ENCODE results near the gene DONSON.

The DONSON gene

GRCh38 chr21:33542640-33543504 is 45.6 kb downstream of the DONSON start, which contains the start of gene SON:
TSS of gene SON (plus strand) at chr21:33543038. CDS start at chr21:33543093, 55 bp downstream.
- Histone ChIP-seq H3K9me3 (ENCODE audit: control insufficient read depth in 2 of 2, low read length in 2 of 2) (no peaks in the 10 kb centered on the region), H3K27me3 (ENCODE audit: control insufficient read depth in 2 of 2, insufficient read depth in 2 of 2, low read length in 2 of 2) (no peaks in the 10 kb centered on the region), H3K9ac (ENCODE audit: low read depth in 1 of 2, low read length in 2 of 2) (peak within 1 kb of the TSS; percentile 99 to 100), H3K4me1 (ENCODE audit: control insufficient read depth in 2 of 2, insufficient read depth in 2 of 2, low read length in 2 of 2) (peaks cover 11 to 14% of the 10 kb centered on the region in 2 donors), H3K27ac (ENCODE audit: low read depth in 2 of 2, low read length in 2 of 2) (peak within 1 kb of the TSS; percentile 100), H3K36me3 (ENCODE audit: control insufficient read depth in 2 of 2, insufficient read depth in 2 of 2, low read length in 2 of 2) (peaks cover 12% of the 10 kb centered on the region in 2 donors), H3K4me3 (ENCODE audit: low read length in 2 of 2) (peak within 1 kb of the TSS; percentile 93 to 99)

- no peaks in the 10 kb centered on the region for H3K9me3 ChIP-seq (ENCODE audit: control insufficient read depth in 2 of 2, low read length in 2 of 2)
- peak within 1 kb of the TSS; percentile 93 to 99 for H3K4me3 ChIP-seq (ENCODE audit: low read length in 2 of 2)
- no peaks in the 10 kb centered on the region for H3K27me3 ChIP-seq (ENCODE audit: control insufficient read depth in 2 of 2, insufficient read depth in 2 of 2, low read length in 2 of 2)
- H3K4me1 ChIP-seq (ENCODE audit: control insufficient read depth in 2 of 2, insufficient read depth in 2 of 2, low read length in 2 of 2): peaks cover 11 to 14% of the 10 kb centered on the region in 2 donors
- peaks cover 11 to 14% of the 10 kb centered on the region in 2 donors for H3K36me3 ChIP-seq (ENCODE audit: control insufficient read depth in 2 of 2, insufficient read depth in 2 of 2, low read length in 2 of 2)
- H3K9ac ChIP-seq (ENCODE audit: low read depth in 1 of 2, low read length in 2 of 2): peak within 1 kb of the TSS; percentile 99 to 100
- H3K27ac ChIP-seq (ENCODE audit: low read depth in 2 of 2, low read length in 2 of 2): peak within 1 kb of the TSS; percentile 100
Measured at GRCh38 chr21:33541756-33542639, 46.5 kb downstream of the DONSON start, which contains the start of gene GART. TSS of gene GART (minus strand) at chr21:33542117. CDS start at chr21:33539315, 2,802 bp downstream.

GRCh38 chr21:33541105-33541711 is 47.3 kb downstream of the DONSON start:
- no peaks in the 10 kb centered on the region for H3K9me3 ChIP-seq (ENCODE audit: control insufficient read depth in 2 of 2, low read length in 2 of 2)
- peak overlapping the region; percentile 99 to 100 for H3K9ac ChIP-seq (ENCODE audit: low read depth in 1 of 2, low read length in 2 of 2)
- H3K4me1 ChIP-seq (ENCODE audit: control insufficient read depth in 2 of 2, insufficient read depth in 2 of 2, low read length in 2 of 2): peaks cover 11 to 14% of the 10 kb centered on the region in 2 donors
- H3K27me3 ChIP-seq (ENCODE audit: control insufficient read depth in 2 of 2, insufficient read depth in 2 of 2, low read length in 2 of 2): no peaks in the 10 kb centered on the region
- H3K27ac ChIP-seq (ENCODE audit: low read depth in 2 of 2, low read length in 2 of 2): peak overlapping the region; percentile 100
- H3K4me3 ChIP-seq (ENCODE audit: low read length in 2 of 2): peak overlapping the region; percentile 93 to 99
- peaks cover 16 to 22% of the 10 kb centered on the region in 2 donors for H3K36me3 ChIP-seq (ENCODE audit: control insufficient read depth in 2 of 2, insufficient read depth in 2 of 2, low read length in 2 of 2)

- H3K27ac ChIP-seq (ENCODE audit: low read depth in 2 of 2, low read length in 2 of 2): no peak overlapping the region
- no peaks in the 10 kb centered on the region for H3K9me3 ChIP-seq (ENCODE audit: control insufficient read depth in 2 of 2, low read length in 2 of 2)
- H3K27me3 ChIP-seq (ENCODE audit: control insufficient read depth in 2 of 2, insufficient read depth in 2 of 2, low read length in 2 of 2): no peaks in the 10 kb centered on the region
- H3K4me1 ChIP-seq (ENCODE audit: control insufficient read depth in 2 of 2, insufficient read depth in 2 of 2, low read length in 2 of 2): peaks cover 11 to 14% of the 10 kb centered on the region in 2 donors
- H3K4me3 ChIP-seq (ENCODE audit: low read length in 2 of 2): peak overlapping the region; percentile 93 to 99
- H3K36me3 ChIP-seq (ENCODE audit: control insufficient read depth in 2 of 2, insufficient read depth in 2 of 2, low read length in 2 of 2): peaks cover 16 to 23% of the 10 kb centered on the region in 2 donors
- H3K9ac ChIP-seq (ENCODE audit: low read depth in 1 of 2, low read length in 2 of 2): no peak overlapping the region
Measured at GRCh38 chr21:33540711-33541104, 47.8 kb downstream of the DONSON start.

GRCh38 chr21:33539616-33540015 is 48.9 kb downstream of the DONSON start:
- Histone ChIP-seq H3K27ac (ENCODE audit: low read depth in 2 of 2, low read length in 2 of 2) (no peak overlapping the region), H3K4me3 (ENCODE audit: low read length in 2 of 2) (no peak overlapping the region), H3K4me1 (ENCODE audit: control insufficient read depth in 2 of 2, insufficient read depth in 2 of 2, low read length in 2 of 2) (peaks cover 8 to 10% of the 10 kb centered on the region in 2 donors), H3K9ac (ENCODE audit: low read depth in 1 of 2, low read length in 2 of 2) (no peak overlapping the region), H3K36me3 (ENCODE audit: control insufficient read depth in 2 of 2, insufficient read depth in 2 of 2, low read length in 2 of 2) (peaks cover 22 to 23% of the 10 kb centered on the region in 2 donors), H3K27me3 (ENCODE audit: control insufficient read depth in 2 of 2, insufficient read depth in 2 of 2, low read length in 2 of 2) (no peaks in the 10 kb centered on the region), H3K9me3 (ENCODE audit: control insufficient read depth in 2 of 2, low read length in 2 of 2) (no peaks in the 10 kb centered on the region)

- H3K9ac ChIP-seq (ENCODE audit: low read depth in 1 of 2, low read length in 2 of 2): no peak overlapping the region
- H3K36me3 ChIP-seq (ENCODE audit: control insufficient read depth in 2 of 2, insufficient read depth in 2 of 2, low read length in 2 of 2): peaks cover 39 to 44% of the 10 kb centered on the region in 2 donors
- no peaks in the 10 kb centered on the region for H3K27me3 ChIP-seq (ENCODE audit: control insufficient read depth in 2 of 2, insufficient read depth in 2 of 2, low read length in 2 of 2)
- H3K9me3 ChIP-seq (ENCODE audit: control insufficient read depth in 2 of 2, low read length in 2 of 2): no peaks in the 10 kb centered on the region
- no peak overlapping the region for H3K4me3 ChIP-seq (ENCODE audit: low read length in 2 of 2)
- H3K4me1 ChIP-seq (ENCODE audit: control insufficient read depth in 2 of 2, insufficient read depth in 2 of 2, low read length in 2 of 2): peaks cover 5 to 10% of the 10 kb centered on the region in 2 donors
- H3K27ac ChIP-seq (ENCODE audit: low read depth in 2 of 2, low read length in 2 of 2): no peak overlapping the region
Measured at GRCh38 chr21:33537212-33537611, 51.3 kb downstream of the DONSON start.

GRCh38 chr21:33531007-33531406 is 57.5 kb downstream of the DONSON start:
- no peak overlapping the region for H3K27ac ChIP-seq (ENCODE audit: low read depth in 2 of 2, low read length in 2 of 2)
- peaks cover 52 to 65% of the 10 kb centered on the region in 2 donors for H3K36me3 ChIP-seq (ENCODE audit: control insufficient read depth in 2 of 2, insufficient read depth in 2 of 2, low read length in 2 of 2)
- no peaks in the 10 kb centered on the region for H3K4me1 ChIP-seq (ENCODE audit: control insufficient read depth in 2 of 2, insufficient read depth in 2 of 2, low read length in 2 of 2)
- no peak overlapping the region for H3K9ac ChIP-seq (ENCODE audit: low read depth in 1 of 2, low read length in 2 of 2)
- H3K4me3 ChIP-seq (ENCODE audit: low read length in 2 of 2): no peak overlapping the region
- no peaks in the 10 kb centered on the region for H3K9me3 ChIP-seq (ENCODE audit: control insufficient read depth in 2 of 2, low read length in 2 of 2)
- H3K27me3 ChIP-seq (ENCODE audit: control insufficient read depth in 2 of 2, insufficient read depth in 2 of 2, low read length in 2 of 2): no peaks in the 10 kb centered on the region

Measured in mucosa of rectum (tissue), 2 donors.